Neural cell (in vitro differentiated cells): ENCODE results near the gene RAI1. TPM values are rescaled to one million over a fixed set of nuclear protein-coding genes. Genes with fewer than 3 reads are reported as not detected.

Source experiments
- H2AFZ ChIP-seq: fragments of 200-600, 300-800 bp; sonication (generic), shearing (Covaris generic); 2 replicates; pipeline ENCODE4 v1.6.0; 2014; ENCODE audit warnings: low read depth, mild to moderate bottlenecking, antibody characterized with exemption, low read length, moderate library complexity
- H3F3A ChIP-seq: fragments of 200-600 bp; shearing (Covaris generic); 2 replicates; pipeline ENCODE4 v1.6.1; 2016; ENCODE audit warnings: mild to moderate bottlenecking, moderate library complexity, mixed read lengths, antibody characterized with exemption, low read length; ENCODE audit not compliant: insufficient read depth, poor library complexity, severe bottlenecking
- H3K27ac ChIP-seq: fragments of 200-600, 300-800 bp; sonication (generic), shearing (Covaris generic); 2 replicates; pipeline ENCODE4 v1.5.1; 2014; ENCODE audit warnings: mild to moderate bottlenecking, low read length, moderate library complexity
- H3K27me3 ChIP-seq: fragments of 300-800, 200-600 bp; sonication (generic), shearing (Covaris generic); 2 replicates; pipeline ENCODE4 v1.6.0; 2014; ENCODE audit warnings: mild to moderate bottlenecking, low read depth, low read length, moderate library complexity; ENCODE audit not compliant: insufficient read depth
- H3K36me3 ChIP-seq: fragments of 300-800, 200-600 bp; sonication (generic), shearing (Covaris generic); 2 replicates; pipeline ENCODE4 v1.5.1; 2014; ENCODE audit warnings: mild to moderate bottlenecking, antibody characterized with exemption, low read length, moderate library complexity; ENCODE audit not compliant: insufficient read depth
- H3K4me2 ChIP-seq: fragments of 300-800, 200-600 bp; sonication (generic), shearing (Covaris generic); 2 replicates; pipeline ENCODE4 v1.6.0; 2014; ENCODE audit warnings: mild to moderate bottlenecking, low read length
- H3K4me3 ChIP-seq: fragments of 300-800, 200-600 bp; sonication (generic), shearing (Covaris generic); 2 replicates; pipeline ENCODE4 v1.5.1; 2014; ENCODE audit warnings: mild to moderate bottlenecking, low read length, moderate library complexity
- H3K79me2 ChIP-seq: fragments of 200-600 bp; shearing (Covaris generic); replicated peaks from 2 replicates; pipeline ENCODE4 v1.6.0; 2014; ENCODE audit warnings: mild to moderate bottlenecking, low read length, moderate library complexity; ENCODE audit not compliant: insufficient read depth
- H3K9ac ChIP-seq: fragments of 300-800, 200-600 bp; sonication (generic), shearing (Covaris generic); 2 replicates; pipeline ENCODE4 v1.6.1; 2016; ENCODE audit warnings: mild to moderate bottlenecking, low read length, mixed read lengths
- H3K9me2 ChIP-seq: fragments of 200-600 bp; shearing (Covaris generic); 2 replicates; pipeline ENCODE4 v1.6.1; 2016; ENCODE audit warnings: mild to moderate bottlenecking, low read length, mixed read lengths; ENCODE audit not compliant: insufficient read depth
- H3K9me3 ChIP-seq: fragments of 200-600, 300-800 bp; sonication (generic), shearing (Covaris generic); 2 replicates; pipeline ENCODE4 v1.6.1; 2016; ENCODE audit warnings: mild to moderate bottlenecking, mixed run types, low read length, moderate library complexity, mixed read lengths
- H4K20me1 ChIP-seq: fragments of 200-600 bp; shearing (Covaris generic); 2 replicates; pipeline ENCODE4 v1.6.1; 2016; ENCODE audit warnings: mild to moderate bottlenecking, mixed run types; ENCODE audit not compliant: insufficient read depth
- EP300 ChIP-seq: fragments of 450-650 bp; conservative IDR thresholded peaks from 2 replicates; pipeline ENCODE4 v1.6.1; 2014; ENCODE audit warnings: antibody characterized with exemption, mild to moderate bottlenecking, moderate library complexity; ENCODE audit not compliant: poor library complexity, severe bottlenecking
- EZH2 ChIP-seq: fragments of 200-600, 300-800 bp; shearing (Covaris generic), sonication (generic); IDR thresholded peaks from 2 replicates; pipeline ENCODE4 v1.6.1; 2014; ENCODE audit warnings: antibody characterized with exemption, low read length, borderline replicate concordance, mild to moderate bottlenecking; ENCODE audit not compliant: insufficient read depth, poor library complexity, severe bottlenecking
- MXI1 ChIP-seq: fragments of 450-650 bp; conservative IDR thresholded peaks from 2 replicates; pipeline ENCODE4 v1.6.1; 2014; ENCODE audit warnings: antibody characterized with exemption, mild to moderate bottlenecking; ENCODE audit not compliant: poor library complexity, severe bottlenecking
- POLR2AphosphoS5 ChIP-seq: IDR thresholded peaks from 2 replicates; pipeline ENCODE4 v1.6.1; 2012
- RAD21 ChIP-seq: fragments of 450-650 bp; conservative IDR thresholded peaks from 2 replicates; pipeline ENCODE4 v1.6.1; 2014; ENCODE audit warnings: antibody characterized with exemption, mild to moderate bottlenecking, moderate library complexity
- SMC3 ChIP-seq: fragments of 450-650 bp; conservative IDR thresholded peaks from 2 replicates; pipeline ENCODE4 v1.6.1; 2014; ENCODE audit warnings: antibody characterized with exemption, mild to moderate bottlenecking, moderate library complexity; ENCODE audit not compliant: poor library complexity
- TAF1 ChIP-seq: IDR thresholded peaks from 2 replicates; pipeline ENCODE4 v1.6.1; 2012; ENCODE audit warnings: low read depth
- polyA plus RNA-seq: library from polyadenylated mRNA; depleted of rRNA; stranded (reverse); fragments of >200 nt; gene quantifications from 2 replicates; pipeline ENCODE4 v1.2.3, GENCODE V29; 2014
- TF ChIP-seq, protein P1 (sequence below): IDR thresholded peaks from 2 replicates; pipeline ENCODE4 v1.6.1; 2012; ENCODE audit warnings: borderline replicate concordance
- TF ChIP-seq, protein P2 (sequence below): fragments of 450-650 bp; IDR thresholded peaks from 2 replicates; pipeline ENCODE4 v1.5.1; 2014; ENCODE audit warnings: antibody characterized with exemption, mild to moderate bottlenecking, moderate library complexity; ENCODE audit not compliant: poor library complexity, severe bottlenecking

RAI1 gene
- polyA plus RNA-seq, 1 donor from 2014 or later: 16.9 TPM

DNA sequence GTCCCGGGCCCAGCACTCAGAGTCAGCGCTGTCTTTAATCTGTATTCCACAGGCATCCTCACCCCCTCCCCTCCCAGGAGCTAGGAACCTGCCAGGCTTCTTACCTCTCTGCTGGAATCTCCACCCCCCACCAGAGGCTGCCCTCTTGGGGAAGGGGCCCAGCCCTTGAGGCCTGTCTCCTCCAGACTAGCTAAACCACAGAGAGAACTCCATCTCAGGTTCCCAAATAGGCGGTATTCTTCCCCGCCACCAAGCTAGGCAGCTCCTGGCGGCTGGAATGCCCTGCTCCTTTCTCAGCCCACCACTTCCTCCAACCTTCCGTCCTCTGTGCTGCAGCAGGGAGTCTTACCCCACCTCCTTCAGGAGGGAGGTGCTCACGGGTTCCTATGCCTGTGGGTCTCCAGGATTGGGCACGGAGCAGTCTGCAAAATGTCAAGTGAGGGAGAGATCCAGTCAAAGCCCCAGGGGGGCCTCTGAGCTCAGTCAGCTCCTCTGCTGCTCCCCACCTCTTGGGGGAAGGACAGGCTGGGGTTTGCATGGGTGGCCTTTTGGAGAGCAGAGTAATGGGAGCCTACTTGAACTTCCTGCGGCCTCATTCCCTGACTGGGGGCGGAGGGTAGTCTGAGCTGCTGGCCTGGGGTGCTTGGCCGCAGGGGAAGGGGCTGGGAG is 99.8 kb downstream of the RAI1 start:
- H3K27me3 ChIP-seq: no peaks in the 10 kb centered on the region
- no peak overlapping the region for H2AFZ ChIP-seq
- peak overlapping the region; percentile 94 for H3K9ac ChIP-seq
- no peaks in the 10 kb centered on the region for H3K9me2 ChIP-seq
- peak overlapping the region; percentile 99 for H3K4me2 ChIP-seq
- peak overlapping the region; percentile 89 for H3K4me3 ChIP-seq
- H3K9me3 ChIP-seq: no peaks in the 10 kb centered on the region
- H3K79me2 ChIP-seq: peaks cover 67% of the 10 kb centered on the region
- peak; percentile 30 for TF ChIP-seq POLR2AphosphoS5
- no peak for TF ChIP-seq EP300
- TF ChIP-seq, protein P1, sequence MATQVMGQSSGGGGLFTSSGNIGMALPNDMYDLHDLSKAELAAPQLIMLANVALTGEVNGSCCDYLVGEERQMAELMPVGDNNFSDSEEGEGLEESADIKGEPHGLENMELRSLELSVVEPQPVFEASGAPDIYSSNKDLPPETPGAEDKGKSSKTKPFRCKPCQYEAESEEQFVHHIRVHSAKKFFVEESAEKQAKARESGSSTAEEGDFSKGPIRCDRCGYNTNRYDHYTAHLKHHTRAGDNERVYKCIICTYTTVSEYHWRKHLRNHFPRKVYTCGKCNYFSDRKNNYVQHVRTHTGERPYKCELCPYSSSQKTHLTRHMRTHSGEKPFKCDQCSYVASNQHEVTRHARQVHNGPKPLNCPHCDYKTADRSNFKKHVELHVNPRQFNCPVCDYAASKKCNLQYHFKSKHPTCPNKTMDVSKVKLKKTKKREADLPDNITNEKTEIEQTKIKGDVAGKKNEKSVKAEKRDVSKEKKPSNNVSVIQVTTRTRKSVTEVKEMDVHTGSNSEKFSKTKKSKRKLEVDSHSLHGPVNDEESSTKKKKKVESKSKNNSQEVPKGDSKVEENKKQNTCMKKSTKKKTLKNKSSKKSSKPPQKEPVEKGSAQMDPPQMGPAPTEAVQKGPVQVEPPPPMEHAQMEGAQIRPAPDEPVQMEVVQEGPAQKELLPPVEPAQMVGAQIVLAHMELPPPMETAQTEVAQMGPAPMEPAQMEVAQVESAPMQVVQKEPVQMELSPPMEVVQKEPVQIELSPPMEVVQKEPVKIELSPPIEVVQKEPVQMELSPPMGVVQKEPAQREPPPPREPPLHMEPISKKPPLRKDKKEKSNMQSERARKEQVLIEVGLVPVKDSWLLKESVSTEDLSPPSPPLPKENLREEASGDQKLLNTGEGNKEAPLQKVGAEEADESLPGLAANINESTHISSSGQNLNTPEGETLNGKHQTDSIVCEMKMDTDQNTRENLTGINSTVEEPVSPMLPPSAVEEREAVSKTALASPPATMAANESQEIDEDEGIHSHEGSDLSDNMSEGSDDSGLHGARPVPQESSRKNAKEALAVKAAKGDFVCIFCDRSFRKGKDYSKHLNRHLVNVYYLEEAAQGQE: peak; percentile 16
- peak; percentile 25 for TF ChIP-seq SMC3
- H4K20me1 ChIP-seq: peaks cover 17% of the 10 kb centered on the region
- H3F3A ChIP-seq: no peaks in the 10 kb centered on the region
- H3K36me3 ChIP-seq: no peaks in the 10 kb centered on the region
- peak overlapping the region; percentile 96 for H3K27ac ChIP-seq

DNA sequence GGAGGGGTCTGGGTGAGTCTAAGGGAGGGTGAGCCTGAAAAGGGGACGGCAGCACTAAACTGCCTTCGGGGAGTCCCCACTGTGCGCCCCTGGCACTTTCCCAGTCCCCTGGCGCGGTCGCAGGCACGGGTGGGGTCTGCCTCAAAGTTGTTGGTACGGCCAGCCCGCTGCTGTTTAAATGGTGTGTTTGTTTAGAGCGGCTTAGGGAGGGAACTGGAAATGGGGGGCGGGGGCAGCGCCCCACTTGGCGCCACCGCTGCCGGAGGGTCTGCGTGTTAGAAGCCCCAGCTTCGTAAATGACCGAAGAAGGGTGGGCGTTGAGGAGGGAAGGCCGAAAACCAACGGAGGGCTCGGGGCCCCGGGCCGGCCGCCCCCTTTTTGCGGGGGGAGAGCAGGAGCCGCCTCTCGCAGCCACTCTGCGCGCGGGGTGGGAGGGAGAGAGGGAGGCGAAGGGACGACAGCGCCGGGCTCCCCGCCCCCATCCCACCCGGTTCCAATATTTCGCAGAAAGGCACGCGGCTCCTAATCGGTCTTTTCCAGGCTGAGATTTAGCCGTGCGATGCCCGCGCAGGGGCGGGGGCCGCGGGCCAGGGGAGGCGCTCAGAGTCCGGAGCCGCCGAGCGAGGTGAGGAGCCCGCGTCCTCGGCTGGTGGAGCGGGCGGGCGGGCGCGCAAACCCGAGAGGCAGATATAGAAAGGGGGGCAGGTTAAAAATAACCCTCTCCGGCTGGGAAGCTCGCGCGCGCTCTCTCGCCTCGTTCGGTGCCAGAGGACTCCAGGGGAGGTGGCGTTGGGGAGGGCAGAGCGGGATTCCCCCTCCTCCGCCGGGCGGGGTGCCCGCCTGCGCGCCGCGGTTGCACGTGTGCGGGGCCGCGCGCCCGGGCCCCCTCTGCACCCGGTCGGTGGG is 100.6 kb downstream of the RAI1 start:
- Histone ChIP-seq H3K27me3 (no peaks in the 10 kb centered on the region), H3K4me2 (peak overlapping the region; percentile 99), H3K36me3 (no peaks in the 10 kb centered on the region), H4K20me1 (peaks cover 17% of the 10 kb centered on the region), H3F3A (no peaks in the 10 kb centered on the region), H3K9ac (peak overlapping the region; percentile 94), H3K79me2 (peaks cover 71% of the 10 kb centered on the region), H3K9me2 (no peaks in the 10 kb centered on the region), H3K4me3 (peak overlapping the region; percentile 89), H2AFZ (no peak overlapping the region), H3K9me3 (no peaks in the 10 kb centered on the region), H3K27ac (peak overlapping the region; percentile 96)
- TF ChIP-seq TAF1: peak; percentile 8
- peak; percentile 35 for TF ChIP-seq RAD21
- peak; percentile 85 for TF ChIP-seq MXI1
- TF ChIP-seq, protein P1: no peak
- TF ChIP-seq, protein P2, sequence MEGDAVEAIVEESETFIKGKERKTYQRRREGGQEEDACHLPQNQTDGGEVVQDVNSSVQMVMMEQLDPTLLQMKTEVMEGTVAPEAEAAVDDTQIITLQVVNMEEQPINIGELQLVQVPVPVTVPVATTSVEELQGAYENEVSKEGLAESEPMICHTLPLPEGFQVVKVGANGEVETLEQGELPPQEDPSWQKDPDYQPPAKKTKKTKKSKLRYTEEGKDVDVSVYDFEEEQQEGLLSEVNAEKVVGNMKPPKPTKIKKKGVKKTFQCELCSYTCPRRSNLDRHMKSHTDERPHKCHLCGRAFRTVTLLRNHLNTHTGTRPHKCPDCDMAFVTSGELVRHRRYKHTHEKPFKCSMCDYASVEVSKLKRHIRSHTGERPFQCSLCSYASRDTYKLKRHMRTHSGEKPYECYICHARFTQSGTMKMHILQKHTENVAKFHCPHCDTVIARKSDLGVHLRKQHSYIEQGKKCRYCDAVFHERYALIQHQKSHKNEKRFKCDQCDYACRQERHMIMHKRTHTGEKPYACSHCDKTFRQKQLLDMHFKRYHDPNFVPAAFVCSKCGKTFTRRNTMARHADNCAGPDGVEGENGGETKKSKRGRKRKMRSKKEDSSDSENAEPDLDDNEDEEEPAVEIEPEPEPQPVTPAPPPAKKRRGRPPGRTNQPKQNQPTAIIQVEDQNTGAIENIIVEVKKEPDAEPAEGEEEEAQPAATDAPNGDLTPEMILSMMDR: no peak
- peak; percentile 11 for TF ChIP-seq EP300
- peak; percentile 75 for TF ChIP-seq POLR2AphosphoS5
- TF ChIP-seq EZH2: no peak
- peak; percentile 37 for TF ChIP-seq SMC3
